Measurements from ENCODE around the gene OR10J5.

OR10J5 gene

GRCh38 chr1:159580340-159580739 lies 44.5 kb upstream of the OR10J5 start:
- no peaks in the 10 kb centered on the region for H3K36me3 ChIP-seq (ENCODE audit: insufficient read depth, low read length)
- no peaks in the 10 kb centered on the region for H3F3A ChIP-seq (ENCODE audit: insufficient read depth, low read length)
- no peak overlapping the region for H2AFZ ChIP-seq (ENCODE audit: low read length)
- H3K4me3 ChIP-seq (ENCODE audit: low read depth, low read length, poor library complexity, severe bottlenecking) = no peak overlapping the region
- no peaks in the 10 kb centered on the region for H3K4me1 ChIP-seq (ENCODE audit: insufficient read depth, low read length, severe bottlenecking)
- no peak overlapping the region for H3K9ac ChIP-seq (ENCODE audit: low read length)
- no peak overlapping the region for H3K27ac ChIP-seq (ENCODE audit: low read depth, low read length, poor library complexity, severe bottlenecking)
- TF ChIP-seq CTCF (IDR thresholded peaks at IDR 0.05; ENCODE audit: low read length) = no peak
- TF ChIP-seq EZH2 (IDR thresholded peaks at IDR 0.05; ENCODE audit: borderline replicate concordance, low read length) = no peak
- H3K9me3 ChIP-seq (ENCODE audit: low read length) = no peaks in the 10 kb centered on the region
- no peaks in the 10 kb centered on the region for H3K27me3 ChIP-seq (ENCODE audit: insufficient read depth, low read length)
- H3K9me2 ChIP-seq (ENCODE audit: low read depth, low read length) = no peaks in the 10 kb centered on the region
- H3K79me2 ChIP-seq (ENCODE audit: insufficient read depth, low read length) = no peaks in the 10 kb centered on the region
- no peak overlapping the region for H3K4me2 ChIP-seq (ENCODE audit: low read length)
- H4K20me1 ChIP-seq (ENCODE audit: insufficient read depth, low read length) = no peaks in the 10 kb centered on the region

- Histone ChIP-seq H4K20me1 (ENCODE audit: insufficient read depth, low read length) (no peaks in the 10 kb centered on the region), H3K4me1 (ENCODE audit: insufficient read depth, low read length, severe bottlenecking) (no peaks in the 10 kb centered on the region), H3K4me2 (ENCODE audit: low read length) (no peak overlapping the region), H3K9me3 (ENCODE audit: low read length) (no peaks in the 10 kb centered on the region), H3K36me3 (ENCODE audit: insufficient read depth, low read length) (no peaks in the 10 kb centered on the region), H3K4me3 (ENCODE audit: low read depth, low read length, poor library complexity, severe bottlenecking) (no peak overlapping the region), H3K9me2 (ENCODE audit: low read depth, low read length) (no peaks in the 10 kb centered on the region), H3K27me3 (ENCODE audit: insufficient read depth, low read length) (no peaks in the 10 kb centered on the region), H3F3A (ENCODE audit: insufficient read depth, low read length) (no peaks in the 10 kb centered on the region), H3K27ac (ENCODE audit: low read depth, low read length, poor library complexity, severe bottlenecking) (no peak overlapping the region), H3K9ac (ENCODE audit: low read length) (no peak overlapping the region), H2AFZ (ENCODE audit: low read length) (no peak overlapping the region), H3K79me2 (ENCODE audit: insufficient read depth, low read length) (no peaks in the 10 kb centered on the region)
- TF ChIP-seq CTCF (IDR thresholded peaks at IDR 0.05; ENCODE audit: low read length) (no peak), EZH2 (IDR thresholded peaks at IDR 0.05; ENCODE audit: borderline replicate concordance, low read length) (no peak)
These were observed 41.6 kb upstream of the OR10J5 start for GRCh38 chr1:159577446-159577845.

GRCh38 chr1:159562680-159563079 lies 26.9 kb upstream of the OR10J5 start:
- Histone ChIP-seq H2AFZ (ENCODE audit: low read length) (no peak overlapping the region), H4K20me1 (ENCODE audit: insufficient read depth, low read length) (no peaks in the 10 kb centered on the region), H3K79me2 (ENCODE audit: insufficient read depth, low read length) (no peaks in the 10 kb centered on the region), H3K36me3 (ENCODE audit: insufficient read depth, low read length) (no peaks in the 10 kb centered on the region), H3K9ac (ENCODE audit: low read length) (no peak overlapping the region), H3K27ac (ENCODE audit: low read depth, low read length, poor library complexity, severe bottlenecking) (no peak overlapping the region), H3K27me3 (ENCODE audit: insufficient read depth, low read length) (no peaks in the 10 kb centered on the region), H3K4me1 (ENCODE audit: insufficient read depth, low read length, severe bottlenecking) (no peaks in the 10 kb centered on the region), H3K4me2 (ENCODE audit: low read length) (no peak overlapping the region), H3K4me3 (ENCODE audit: low read depth, low read length, poor library complexity, severe bottlenecking) (no peak overlapping the region), H3K9me3 (ENCODE audit: low read length) (no peaks in the 10 kb centered on the region), H3F3A (ENCODE audit: insufficient read depth, low read length) (no peaks in the 10 kb centered on the region), H3K9me2 (ENCODE audit: low read depth, low read length) (no peaks in the 10 kb centered on the region)
- no peak for TF ChIP-seq CTCF (IDR thresholded peaks at IDR 0.05; ENCODE audit: low read length)
- no peak for TF ChIP-seq EZH2 (IDR thresholded peaks at IDR 0.05; ENCODE audit: borderline replicate concordance, low read length)
